Measurements from ENCODE around the gene NAGLU.
"Not testable (repeated sequence)": the region's sequence is repeated elsewhere in the genome, so short reads cannot be mapped to it uniquely, and the experiment has no call there.

Gene NAGLU

GRCh38 chr17:42543190-42544079 is 7.4 kb downstream of the NAGLU start:
- DNase-seq (ENCODE audit: low read depth in 3 of 3, low spot score in 1 of 3), result no peak

GRCh38 chr17:42544874-42545283 is 8.8 kb downstream of the NAGLU start:
- DNase-seq (ENCODE audit: low read depth in 3 of 3, low spot score in 1 of 3), result no peak

- DNase-seq (ENCODE audit: low read depth in 3 of 3, low spot score in 1 of 3), result not testable (repeated sequence)
These were observed 9.9 kb downstream of the NAGLU start for GRCh38 chr17:42545755-42546505.

- DNase-seq (ENCODE audit: low read depth in 3 of 3, low spot score in 1 of 3), result no peak
These were observed 11.0 kb downstream of the NAGLU start for GRCh38 chr17:42547001-42547461.

GRCh38 chr17:42547698-42548069 is 11.6 kb downstream of the NAGLU start:
- DNase-seq (ENCODE audit: low read depth in 3 of 3, low spot score in 1 of 3), result no peak

GRCh38 chr17:42548070-42548837 is 12.2 kb downstream of the NAGLU start:
- peak; percentile 40 to 73 (median 51) for DNase-seq (ENCODE audit: low read depth in 3 of 3, low spot score in 1 of 3)

- DNase-seq (ENCODE audit: low read depth in 3 of 3, low spot score in 1 of 3), result no peak
These were observed 13.1 kb downstream of the NAGLU start for GRCh38 chr17:42548993-42549755.

- not testable (repeated sequence) for DNase-seq (ENCODE audit: low read depth in 3 of 3, low spot score in 1 of 3)
These were observed 16.7 kb downstream of the NAGLU start, which contains the start of gene HSD17B1 for GRCh38 chr17:42552736-42553135. Gene HSD17B1, plus strand, starts transcription at chr17:42552923. Its CDS starts 11 bp downstream, at chr17:42552934.

- no peak for DNase-seq (ENCODE audit: low read depth in 3 of 3, low spot score in 1 of 3)
These were observed 17.2 kb downstream of the NAGLU start for GRCh38 chr17:42553161-42553818.

- DNase-seq (ENCODE audit: low read depth in 3 of 3, low spot score in 1 of 3), result no peak
These were observed 17.8 kb downstream of the NAGLU start for GRCh38 chr17:42553866-42554249.

GRCh38 chr17:42554250-42555121 is 18.4 kb downstream of the NAGLU start:
- peak in 2 of 3 donors; percentile 39 to 53 for DNase-seq (ENCODE audit: low read depth in 3 of 3, low spot score in 1 of 3)

- DNase-seq (ENCODE audit: low read depth in 3 of 3, low spot score in 1 of 3), result no peak
These were observed 19.1 kb downstream of the NAGLU start for GRCh38 chr17:42555122-42555622.

GRCh38 chr17:42555961-42556617 is 20.0 kb downstream of the NAGLU start:
- not testable (repeated sequence) for DNase-seq (ENCODE audit: low read depth in 3 of 3, low spot score in 1 of 3)

- DNase-seq (ENCODE audit: low read depth in 3 of 3, low spot score in 1 of 3), result no peak
These were observed 23.0 kb downstream of the NAGLU start for GRCh38 chr17:42559075-42559474.

GRCh38 chr17:42560246-42560645 is 24.2 kb downstream of the NAGLU start:
- no peak for DNase-seq (ENCODE audit: low read depth in 3 of 3, low spot score in 1 of 3)

- peak; percentile 70 to 82 (median 79) for DNase-seq (ENCODE audit: low read depth in 3 of 3, low spot score in 1 of 3)
These were observed 25.9 kb downstream of the NAGLU start, which contains the start of gene COASY for GRCh38 chr17:42561897-42562387. Gene COASY, plus strand, starts transcription at chr17:42562148. Its CDS starts 475 bp downstream, at chr17:42562623.

GRCh38 chr17:42562388-42563142 is 26.5 kb downstream of the NAGLU start:
- DNase-seq (ENCODE audit: low read depth in 3 of 3, low spot score in 1 of 3), result no peak
